OCI-LY1 (cell line): ENCODE data around the gene CLEC16A.

ENCODE experiments used
- CTCF ChIP-seq: fragments of 200-600 bp; sonication (generic), shearing (Covaris generic); IDR thresholded peaks from 2 replicates; pipeline ENCODE4 v1.5.1; 2017; ENCODE audit warnings: mild to moderate bottlenecking, antibody characterized with exemption, low read length, moderate library complexity, mixed read lengths
- EZH2 ChIP-seq: fragments of 200-600 bp; sonication (generic), shearing (Covaris generic); IDR thresholded peaks from 2 replicates; pipeline ENCODE4 v1.8.0; 2017; ENCODE audit warnings: borderline replicate concordance, mixed run types, mild to moderate bottlenecking, antibody characterized with exemption, low read length, moderate library complexity, mixed read lengths

- TF ChIP-seq CTCF (no peak), EZH2 (no peak)
Measured at GRCh38 chr16:10929853-10930754, 14.3 kb upstream of the CLEC16A start.
